SK-N-MC (cell line): ENCODE measurements around the gene TMEM242.

Source experiments
- EZH2 ChIP-seq: fragments of 200-600 bp; sonication (generic); IDR thresholded peaks from one replicate; pipeline ENCODE4 v1.6.1; 2017; ENCODE audit warnings: antibody characterized with exemption
- POLR2AphosphoS5 ChIP-seq: IDR thresholded peaks from 2 replicates; pipeline ENCODE4 v1.6.1; 2012; ENCODE audit warnings: mild to moderate bottlenecking, low read depth, low read length, borderline replicate concordance

GRCh38 chr6:157270916-157271315 is 52.4 kb downstream of the TMEM242 start:
- TF ChIP-seq POLR2AphosphoS5 (no peak), EZH2 (no peak)
